Measurements from ENCODE around the gene ATF7. TPM values are rescaled to one million over a fixed set of nuclear protein-coding genes. Genes with fewer than 3 reads are reported as not detected.

The ATF7 gene
- total and polyA plus RNA-seq, 2 of the 13 experiments (the other 11 are each of a cell fraction or from before 2014, with no cell fraction given) = 9.6 to 16.2 TPM

DNA sequence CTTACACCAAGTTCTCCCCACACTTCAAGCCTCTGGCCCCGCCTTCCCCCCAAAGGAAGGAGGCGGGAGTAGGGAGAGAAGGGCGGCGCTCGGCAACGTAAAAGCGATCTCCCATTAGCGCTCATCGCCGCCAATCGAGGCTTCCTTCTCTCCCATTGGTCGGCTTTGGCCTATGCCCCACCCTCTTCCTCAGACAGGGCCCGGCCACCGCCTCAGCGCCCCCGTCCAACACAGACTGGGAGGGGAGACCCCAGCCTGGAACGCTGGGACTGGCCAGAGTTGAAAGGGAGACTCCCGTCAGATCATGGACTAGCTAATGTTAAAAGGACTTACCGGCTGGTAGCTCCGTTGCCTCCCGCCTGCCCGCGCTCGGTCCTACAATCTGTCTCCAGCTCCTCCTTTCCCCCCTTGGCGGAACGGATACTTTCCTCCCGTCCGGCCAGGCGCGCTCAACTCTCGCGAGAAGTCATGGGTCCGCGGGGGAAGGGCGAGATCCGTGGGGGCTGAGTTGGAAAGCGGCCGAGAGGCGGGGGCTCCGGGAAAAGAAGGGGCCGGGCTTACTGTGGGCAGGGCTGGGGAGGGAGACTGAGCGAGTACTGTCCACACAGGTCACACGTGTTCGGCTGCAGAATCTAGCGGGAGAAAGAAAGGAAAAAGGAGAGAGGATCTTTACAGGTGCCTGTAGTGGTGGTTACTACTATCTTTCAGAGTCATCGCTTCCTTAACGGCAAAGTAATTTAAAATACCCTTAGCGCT lies at the start of gene ATF7 (continued):
- TF ChIP-seq ZNF766 (CRISPR knock-in tag; IDR thresholded peaks at IDR 0.05; ENCODE audit: borderline replicate concordance) = no peak
- TF ChIP-seq REL (CRISPR knock-in tag; conservative IDR thresholded peaks at IDR 0.05) = no peak
- TF ChIP-seq MIXL1 (CRISPR knock-in tag; IDR thresholded peaks at IDR 0.05) = 0 out of 2 replicates have a peak, but pooled peaks have one; percentile 19
- TF ChIP-seq ZSCAN21 (CRISPR knock-in tag; IDR thresholded peaks at IDR 0.05; ENCODE audit: borderline replicate concordance) = no peak
- peak; percentile 80; the same call in 1 of the 2 replicates for TF ChIP-seq GLI4 (CRISPR knock-in tag; IDR thresholded peaks at IDR 0.05; ENCODE audit: borderline replicate concordance)
- peak; percentile 74 for TF ChIP-seq HNRNPLL (IDR thresholded peaks at IDR 0.05; ENCODE audit: low read depth, low read length, poor library complexity, severe bottlenecking)
- peak; percentile 93 for TF ChIP-seq MAZ (IDR thresholded peaks at IDR 0.05; ENCODE audit: borderline replicate concordance, low read depth, low read length)
- peak; percentile 87 for TF ChIP-seq MAZ (CRISPR knock-in tag; IDR thresholded peaks at IDR 0.05; ENCODE audit: low read depth)
- 0 out of 2 replicates have a peak, but pooled peaks have one; percentile 43 for TF ChIP-seq ESRRA (CRISPR knock-in tag; IDR thresholded peaks at IDR 0.05; ENCODE audit: low read depth)
- peak; percentile 81; the same call in 1 of the 2 replicates for TF ChIP-seq ZNF746 (CRISPR knock-in tag; IDR thresholded peaks at IDR 0.05)
- TF ChIP-seq ZFY (CRISPR knock-in tag; IDR thresholded peaks at IDR 0.05) = peak; percentile 83
- no peak for TF ChIP-seq ATRX (CRISPR knock-in tag; IDR thresholded peaks at IDR 0.05; ENCODE audit: borderline replicate concordance)
- peak; percentile 63 for TF ChIP-seq HDAC1 (CRISPR knock-in tag; IDR thresholded peaks at IDR 0.05)
- TF ChIP-seq ZNF260 (CRISPR knock-in tag; IDR thresholded peaks at IDR 0.05; ENCODE audit: borderline replicate concordance, low read depth) = no peak
- no peak for TF ChIP-seq ZBTB14 (CRISPR knock-in tag; IDR thresholded peaks at IDR 0.05)
- TF ChIP-seq RXRB (CRISPR knock-in tag; IDR thresholded peaks at IDR 0.05; ENCODE audit: borderline replicate concordance) = no peak; the same call in 1 of the 2 replicates
- peak; percentile 45 for TF ChIP-seq CCAR2 (optimal IDR thresholded peaks at IDR 0.05; ENCODE audit: low read depth, low read length)
- no peak for TF ChIP-seq ZNF256 (CRISPR knock-in tag; conservative IDR thresholded peaks at IDR 0.05)
- no peak for TF ChIP-seq ZNF343 (CRISPR knock-in tag; IDR thresholded peaks at IDR 0.05)
- TF ChIP-seq GPN1 (CRISPR knock-in tag; IDR thresholded peaks at IDR 0.05; ENCODE audit: borderline replicate concordance) = no peak
- TF ChIP-seq, protein P1, sequence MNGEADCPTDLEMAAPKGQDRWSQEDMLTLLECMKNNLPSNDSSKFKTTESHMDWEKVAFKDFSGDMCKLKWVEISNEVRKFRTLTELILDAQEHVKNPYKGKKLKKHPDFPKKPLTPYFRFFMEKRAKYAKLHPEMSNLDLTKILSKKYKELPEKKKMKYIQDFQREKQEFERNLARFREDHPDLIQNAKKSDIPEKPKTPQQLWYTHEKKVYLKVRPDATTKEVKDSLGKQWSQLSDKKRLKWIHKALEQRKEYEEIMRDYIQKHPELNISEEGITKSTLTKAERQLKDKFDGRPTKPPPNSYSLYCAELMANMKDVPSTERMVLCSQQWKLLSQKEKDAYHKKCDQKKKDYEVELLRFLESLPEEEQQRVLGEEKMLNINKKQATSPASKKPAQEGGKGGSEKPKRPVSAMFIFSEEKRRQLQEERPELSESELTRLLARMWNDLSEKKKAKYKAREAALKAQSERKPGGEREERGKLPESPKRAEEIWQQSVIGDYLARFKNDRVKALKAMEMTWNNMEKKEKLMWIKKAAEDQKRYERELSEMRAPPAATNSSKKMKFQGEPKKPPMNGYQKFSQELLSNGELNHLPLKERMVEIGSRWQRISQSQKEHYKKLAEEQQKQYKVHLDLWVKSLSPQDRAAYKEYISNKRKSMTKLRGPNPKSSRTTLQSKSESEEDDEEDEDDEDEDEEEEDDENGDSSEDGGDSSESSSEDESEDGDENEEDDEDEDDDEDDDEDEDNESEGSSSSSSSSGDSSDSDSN (CRISPR knock-in tag; IDR thresholded peaks at IDR 0.05) = peak; percentile 54
- no peak for TF ChIP-seq RBM22 (optimal IDR thresholded peaks at IDR 0.05; ENCODE audit: low read length)
- TF ChIP-seq ZBTB20 (CRISPR knock-in tag; IDR thresholded peaks at IDR 0.05; ENCODE audit: borderline replicate concordance, low read depth) = peak; percentile 43; the same call in 1 of the 2 replicates
- TF ChIP-seq KDM2A (CRISPR knock-in tag; IDR thresholded peaks at IDR 0.05; ENCODE audit: borderline replicate concordance, low read depth) = peak; percentile 83
- no peak for TF ChIP-seq TEF (CRISPR knock-in tag; IDR thresholded peaks at IDR 0.05)
- TF ChIP-seq EEA1 (CRISPR knock-in tag; IDR thresholded peaks at IDR 0.05; ENCODE audit: borderline replicate concordance) = peak; percentile 54; the same call in 1 of the 2 replicates
- 0 out of 2 replicates have a peak, but pooled peaks have one; percentile 30 for TF ChIP-seq HNRNPL (IDR thresholded peaks at IDR 0.05; ENCODE audit: low read depth, low read length)

Data from HepG2 (cell line).